GM18861 (cell line): Measurements from ENCODE around the gene ATP2C1.
"Not testable (repeated sequence)": the region's sequence is repeated elsewhere in the genome, so short reads cannot be mapped to it uniquely, and the experiment has no call there.

Experiments
- ATAC-seq: cut with Tn5 transposase; IDR thresholded peaks from one replicate; pipeline ENCODE4 v1.9.1; 2021; ENCODE audit not compliant: unreplicated experiment

Gene ATP2C1

GRCh38 chr3:131036200-131036816, 142.4 kb downstream of the ATP2C1 start:
- ATAC-seq: no peak

- ATAC-seq: no peak
These were observed 143.1 kb downstream of the ATP2C1 start for GRCh38 chr3:131036986-131037385.

DNA sequence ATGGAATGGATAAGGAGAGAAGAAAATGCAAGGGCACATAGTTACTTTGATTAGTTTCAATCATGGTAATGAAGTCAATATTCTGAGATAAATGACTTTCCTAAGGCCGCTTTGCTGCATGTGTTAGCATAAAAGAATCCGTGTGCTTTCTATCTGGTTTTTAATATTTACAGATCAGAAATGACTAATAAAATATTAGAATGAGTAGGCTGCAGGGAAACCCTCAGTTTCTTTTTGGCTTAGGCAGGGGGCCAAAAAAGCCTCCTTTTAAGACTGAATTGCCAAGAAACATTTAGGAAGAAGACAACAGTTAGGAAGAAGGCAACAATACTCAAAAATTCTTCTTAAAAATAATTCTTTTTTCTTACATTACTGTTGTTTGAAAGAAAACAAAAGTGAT, 144.4 kb downstream of the ATP2C1 start:
- no peak for ATAC-seq

GRCh38 chr3:131042271-131042985, 148.5 kb downstream of the ATP2C1 start:
- ATAC-seq: not testable (repeated sequence)

DNA sequence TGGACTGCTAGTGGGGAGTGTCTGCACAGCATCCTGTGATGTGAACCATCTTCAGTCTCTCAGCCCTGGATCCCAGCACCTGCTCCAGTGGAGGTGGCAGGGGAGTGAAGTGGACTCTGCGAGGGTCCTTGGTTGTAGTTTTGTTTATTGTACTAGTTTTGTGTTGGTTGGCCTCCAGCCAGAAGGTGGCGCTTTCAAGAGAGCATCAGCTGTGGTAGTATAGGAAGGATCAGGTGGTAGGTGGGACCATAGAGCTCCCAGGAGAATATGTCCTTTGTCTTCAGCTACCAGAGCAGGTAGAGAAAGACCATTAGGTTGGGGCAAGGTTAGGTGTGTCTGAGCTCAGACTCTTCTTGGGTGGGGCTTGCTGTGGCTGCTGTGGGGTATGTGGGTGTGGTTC, 153.7 kb downstream of the ATP2C1 start:
- no peak for ATAC-seq

DNA sequence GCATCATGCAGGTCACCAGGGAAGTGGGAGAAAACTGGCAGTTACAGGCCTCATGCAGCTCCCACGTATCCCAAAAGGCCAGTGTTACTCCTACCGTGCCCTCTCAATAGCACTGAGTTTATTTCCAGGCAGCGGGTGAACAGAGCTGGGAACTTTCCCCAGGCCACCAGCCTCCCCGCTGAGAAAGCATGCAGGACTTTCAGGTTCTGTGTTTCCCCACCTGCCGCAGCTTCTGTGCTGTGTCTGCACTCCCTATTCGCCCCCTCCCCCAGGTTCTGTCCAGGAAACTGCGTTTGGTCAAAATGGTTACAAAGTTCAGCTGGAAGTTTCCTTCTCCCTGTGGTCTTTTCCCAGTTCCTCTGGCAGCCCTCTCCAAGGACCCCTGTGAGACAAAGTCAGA, 154.1 kb downstream of the ATP2C1 start:
- no peak for ATAC-seq

- no peak for ATAC-seq
These were observed 156.1 kb downstream of the ATP2C1 start for GRCh38 chr3:131050001-131050400.

GRCh38 chr3:131053043-131053859, 159.4 kb downstream of the ATP2C1 start:
- ATAC-seq: no peak
